Daoy (cell line): ENCODE data around the gene SIM1. TPM values are rescaled to one million over a fixed set of nuclear protein-coding genes. Genes with fewer than 3 reads are reported as not detected.

Source experiments
- DNase-seq: peaks from one replicate; pipeline ENCODE4 v3.0.0-alpha.2; 2015; ENCODE audit warnings: low read depth
- total RNA-seq: library from RNA; depleted of rRNA; stranded (reverse); fragments of >200 nt; shearing (Covaris generic); gene quantifications from 2 replicates; pipeline ENCODE4 v1.2.3, GENCODE V29; 2014

The SIM1 gene
- total RNA-seq, 1 experiment from 2014 or later = 0.51 TPM

DNA sequence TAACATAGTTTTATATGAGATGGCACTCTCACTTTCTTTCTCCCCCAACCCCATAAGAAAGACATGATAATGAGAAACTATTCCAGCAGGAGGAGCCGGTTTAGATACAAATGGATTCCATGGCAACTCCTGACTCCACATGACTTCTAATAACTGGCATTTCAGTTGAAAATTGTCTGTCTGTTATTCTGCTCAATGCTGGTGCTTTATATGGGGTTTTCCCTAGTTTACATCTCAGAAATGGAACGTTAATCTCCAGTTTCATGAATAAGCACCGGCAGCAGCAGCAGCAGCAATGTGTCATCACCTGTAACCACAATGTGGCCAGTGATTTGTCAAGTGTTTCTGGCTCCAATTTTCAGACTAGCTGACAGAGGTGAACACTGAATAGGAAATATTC lies 8.0 kb upstream of the SIM1 start:
- peak; percentile 80 for DNase-seq

DNA sequence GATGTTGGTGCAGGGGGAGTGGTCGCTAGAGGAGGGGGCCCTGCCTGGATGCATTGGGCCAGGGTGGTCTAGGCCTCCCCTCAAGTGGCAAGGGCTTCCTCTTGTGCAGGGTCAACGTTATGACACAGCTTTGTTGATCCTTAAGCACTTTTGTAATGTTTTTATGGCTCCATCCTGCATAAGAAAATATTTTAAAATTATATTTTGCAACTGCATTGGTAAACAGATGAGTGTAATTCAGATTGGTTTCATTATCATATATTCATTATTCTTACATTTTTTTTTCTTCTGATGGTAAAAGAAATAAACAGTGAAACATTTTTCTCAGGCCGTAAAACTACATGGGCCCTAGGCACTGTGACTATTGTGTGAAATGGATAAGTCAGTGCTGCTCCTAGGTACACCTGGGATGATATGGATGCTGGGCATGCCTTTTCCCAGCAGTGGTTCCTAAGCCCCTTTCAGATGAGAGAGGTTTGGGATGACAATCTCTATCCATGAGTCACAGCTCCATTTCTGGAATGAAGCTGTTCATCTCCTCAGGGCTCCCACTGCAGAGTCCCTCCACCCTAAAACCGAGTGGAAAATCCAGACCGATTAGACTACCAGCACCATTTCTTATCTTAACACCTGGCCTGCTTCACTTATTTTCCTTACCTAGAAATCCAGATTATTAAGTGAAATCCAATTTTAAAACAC lies 5.8 kb upstream of the SIM1 start:
- no peak for DNase-seq

DNA sequence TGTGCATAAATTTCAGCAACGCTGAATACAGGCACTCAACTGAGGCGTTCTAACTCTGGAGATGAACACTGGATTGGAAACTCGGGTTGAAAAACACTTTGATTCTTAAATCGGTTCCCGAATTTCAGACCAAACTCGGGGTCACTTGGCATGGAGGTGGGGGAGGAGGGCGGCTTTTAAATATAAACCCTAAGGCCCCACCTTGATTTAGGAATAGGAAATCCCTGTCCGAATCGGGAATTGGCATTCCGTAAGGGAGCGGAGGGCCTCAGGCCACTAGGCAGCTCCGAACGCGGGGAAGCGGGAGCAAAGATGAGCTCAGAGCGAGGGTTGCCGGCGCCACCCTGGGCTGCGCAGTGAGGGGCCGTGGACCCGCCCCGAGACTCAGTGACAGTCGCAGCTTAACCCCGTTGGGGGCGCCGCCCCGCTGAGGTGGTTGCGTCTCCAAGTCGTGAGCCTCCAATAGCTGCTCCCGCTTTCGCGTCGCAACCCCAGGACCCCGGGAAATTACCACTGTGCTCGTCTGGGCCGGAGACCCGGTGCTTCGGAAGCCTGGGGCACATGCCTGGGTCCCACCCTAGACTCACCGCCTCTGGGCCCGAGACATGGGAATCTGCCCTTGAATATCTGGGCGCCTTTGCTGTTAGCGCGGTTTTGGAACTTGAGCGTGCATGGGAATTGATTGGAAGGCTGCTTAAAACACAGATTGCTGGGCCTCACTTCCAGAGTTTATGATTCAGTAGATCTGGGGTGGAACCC lies 4.6 kb upstream of the SIM1 start:
- no peak for DNase-seq

DNA sequence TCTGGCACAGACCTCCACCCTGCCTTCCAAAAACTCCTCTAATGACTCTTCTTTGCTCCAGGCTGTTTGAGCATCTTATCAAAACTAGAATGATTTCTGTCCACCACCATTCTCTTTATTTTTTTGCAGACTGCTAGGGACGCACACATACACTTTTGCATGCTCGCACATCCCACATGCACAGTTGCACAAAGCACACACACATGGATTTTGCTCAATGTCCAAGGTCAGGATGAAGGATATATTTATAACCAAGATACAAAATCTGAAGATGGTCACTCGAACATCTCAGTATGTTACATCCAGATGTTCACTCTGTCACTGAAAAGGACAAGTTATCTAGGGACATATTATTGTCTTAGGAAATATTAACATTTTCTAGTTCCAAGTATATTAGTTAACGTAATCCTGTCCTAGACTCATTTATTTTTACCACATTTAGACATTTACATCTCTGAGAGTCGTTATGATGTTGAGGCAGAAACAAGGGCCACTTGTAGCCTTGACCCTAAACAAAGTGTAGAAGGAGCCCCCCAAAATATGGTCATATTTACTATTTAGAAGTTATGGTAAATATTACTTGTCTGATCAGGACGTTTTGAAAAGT lies 3.4 kb upstream of the SIM1 start:
- DNase-seq = no peak

DNA sequence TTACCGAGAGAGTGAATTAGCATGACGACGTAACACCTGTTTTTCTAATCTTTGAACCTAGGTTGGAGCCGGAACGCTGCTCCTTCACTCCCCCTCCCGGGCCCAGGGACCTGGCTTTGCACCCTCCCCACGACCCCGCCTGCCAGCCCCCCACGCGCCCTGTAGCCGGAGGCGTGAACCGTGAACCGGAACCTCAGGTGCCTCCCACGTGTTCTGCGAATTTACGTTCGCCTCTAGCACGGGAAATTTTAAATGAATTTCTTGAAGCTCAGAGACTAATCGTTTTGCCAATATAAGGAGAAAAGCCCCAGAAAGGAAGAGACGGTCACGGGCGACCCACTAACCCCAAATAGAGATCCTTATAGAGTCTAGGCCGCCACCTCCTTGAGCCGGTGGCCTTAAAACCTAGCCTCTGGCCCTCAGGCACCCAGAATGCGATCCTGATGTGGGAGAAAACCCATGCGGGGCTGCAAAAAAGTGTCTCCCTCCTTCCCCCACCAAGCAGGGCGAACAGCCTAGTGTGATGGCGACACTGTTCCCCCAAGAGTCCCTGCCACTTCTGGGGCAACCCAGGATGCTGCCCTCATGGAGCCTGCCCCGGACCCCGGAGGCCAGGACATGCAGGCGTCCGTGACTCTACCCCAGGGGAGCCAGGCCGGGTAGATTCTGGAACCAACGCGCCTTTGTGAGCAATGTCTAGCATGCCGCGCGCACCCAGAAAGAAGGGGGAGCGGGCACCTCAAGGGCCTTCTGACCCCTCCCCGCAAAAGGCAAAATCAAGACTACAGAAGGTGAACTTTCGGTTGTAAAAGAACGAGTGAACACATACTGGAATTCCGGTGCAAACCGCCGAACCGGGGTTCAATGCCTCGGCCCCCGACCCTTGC lies 2.7 kb upstream of the SIM1 start:
- DNase-seq = no peak

DNA sequence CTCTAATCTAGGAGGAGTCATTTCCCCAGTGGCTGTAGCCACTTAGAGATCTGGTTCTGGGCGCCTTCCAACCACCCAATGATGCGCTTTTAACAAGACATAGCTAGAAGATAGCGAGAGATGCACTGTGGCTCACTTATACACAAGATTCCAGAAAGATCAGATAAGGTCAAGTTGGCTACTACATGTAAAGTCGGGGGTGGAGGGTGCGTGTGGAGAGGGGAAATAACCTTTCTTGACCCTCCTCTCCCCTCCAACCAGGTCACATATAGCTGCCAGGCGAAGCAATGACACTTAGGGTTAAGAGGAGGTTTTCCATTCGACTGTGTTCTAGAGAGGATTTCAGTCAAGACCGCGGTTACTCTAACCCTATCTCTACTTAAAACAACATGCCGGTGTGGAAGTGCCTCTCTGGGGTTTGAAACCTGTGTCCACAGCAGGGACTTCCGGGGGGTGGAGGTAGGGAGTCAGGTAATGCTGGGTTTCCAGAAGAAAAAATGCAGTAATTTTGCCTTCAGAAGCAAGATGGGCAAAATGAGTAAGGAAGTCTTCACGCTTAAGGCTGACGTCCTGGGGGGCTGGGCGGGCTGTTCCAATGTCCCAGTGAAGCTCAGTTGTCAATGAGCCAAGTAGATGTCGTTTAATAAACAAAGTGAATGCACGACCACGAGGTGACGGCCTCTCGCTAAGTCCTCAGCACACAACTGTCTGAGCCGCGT lies 1.8 kb upstream of the SIM1 start:
- DNase-seq = no peak

DNA sequence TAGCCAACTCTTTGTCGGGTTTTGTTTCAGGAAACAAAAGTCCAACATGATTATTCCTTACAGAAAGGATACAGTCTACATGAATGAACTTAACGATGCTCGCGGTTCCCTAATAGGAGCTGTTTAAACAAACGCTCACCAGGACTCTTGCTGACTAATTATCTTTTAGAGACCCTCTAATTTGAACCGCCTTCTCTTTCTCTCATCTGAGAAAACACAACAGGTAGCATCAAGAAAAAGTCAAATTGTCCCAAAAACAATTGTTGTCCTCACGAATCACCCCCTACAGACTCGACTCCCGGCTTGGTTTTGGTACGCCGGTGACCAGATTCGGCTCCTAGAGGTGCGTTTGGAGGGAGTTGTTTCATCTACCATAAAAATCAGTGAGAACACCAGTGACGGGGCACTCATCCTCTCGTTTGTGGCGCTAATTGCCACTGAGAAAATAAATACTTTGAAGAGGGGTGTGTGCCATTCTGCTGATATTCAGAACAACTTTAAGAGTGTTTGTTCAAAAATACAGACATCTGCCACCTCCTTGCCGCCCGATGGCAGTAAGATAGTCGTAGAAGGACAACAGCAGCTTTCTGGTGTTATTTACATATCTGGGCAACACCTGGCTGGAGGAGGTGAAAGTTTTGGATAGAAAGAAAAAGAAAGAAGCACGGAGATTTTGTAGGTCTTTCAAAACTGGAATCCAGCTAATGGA lies 1.1 kb upstream of the SIM1 start:
- DNase-seq = no peak

DNA sequence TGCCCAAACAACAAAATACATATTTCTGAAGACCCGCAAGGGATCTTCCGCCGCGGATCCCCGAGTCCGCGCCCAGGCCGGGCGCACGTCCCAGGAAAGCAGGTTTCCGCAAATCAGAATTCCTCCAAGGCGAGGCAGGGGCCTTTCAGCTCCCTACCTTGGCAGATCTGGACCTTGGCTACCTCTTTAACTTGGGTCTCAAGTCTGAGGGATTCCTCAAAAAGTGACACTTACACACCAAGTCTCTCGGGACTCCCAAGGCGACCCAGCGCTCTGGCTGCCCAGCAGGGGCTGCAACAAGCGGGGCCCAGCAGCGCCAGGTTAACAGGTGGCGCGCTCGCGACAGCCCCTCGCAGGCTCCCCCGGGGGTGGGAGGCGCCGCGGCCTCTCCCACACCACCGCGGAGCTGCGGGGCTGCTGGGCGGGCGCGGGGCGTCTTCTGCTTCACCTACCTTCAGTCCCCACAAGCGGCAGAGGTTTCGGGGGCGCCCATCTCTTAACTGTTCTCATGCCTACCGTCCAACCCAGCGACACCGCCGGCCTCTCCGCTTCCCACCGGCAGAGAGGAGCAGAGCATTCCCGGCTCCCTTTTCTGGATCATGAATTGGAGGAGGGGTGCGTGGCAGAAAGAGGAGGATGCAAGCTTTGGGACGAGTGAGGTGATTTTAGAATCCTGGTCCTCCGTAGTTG lies 414 bp downstream of the SIM1 start:
- peak; percentile 30 for DNase-seq

DNA sequence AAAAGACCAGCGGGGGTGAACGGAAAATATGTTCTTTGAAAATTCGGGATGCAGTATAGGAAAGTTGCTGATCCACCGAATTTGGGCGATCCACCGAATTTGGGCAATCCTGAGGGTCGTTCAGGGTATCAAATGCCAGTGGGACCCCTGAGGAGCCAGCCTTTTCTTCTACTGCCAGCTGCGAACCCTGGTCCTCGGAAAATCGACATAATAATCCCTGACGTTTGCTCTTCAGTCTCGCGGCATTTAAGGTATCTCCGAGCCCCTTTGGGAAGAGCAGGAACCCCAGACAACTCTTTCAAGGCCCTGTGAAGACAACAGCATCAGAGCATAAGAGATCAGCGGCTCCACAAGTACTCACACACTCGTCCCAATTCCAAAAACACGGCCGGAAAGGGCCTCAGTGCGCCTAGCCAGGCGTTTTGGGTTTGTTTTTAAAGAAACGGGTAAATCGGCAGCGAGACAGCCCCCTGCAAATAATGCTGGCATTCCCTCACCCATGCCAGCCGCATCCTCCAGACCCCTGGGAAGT lies 1.0 kb downstream of the SIM1 start:
- no peak for DNase-seq

DNA sequence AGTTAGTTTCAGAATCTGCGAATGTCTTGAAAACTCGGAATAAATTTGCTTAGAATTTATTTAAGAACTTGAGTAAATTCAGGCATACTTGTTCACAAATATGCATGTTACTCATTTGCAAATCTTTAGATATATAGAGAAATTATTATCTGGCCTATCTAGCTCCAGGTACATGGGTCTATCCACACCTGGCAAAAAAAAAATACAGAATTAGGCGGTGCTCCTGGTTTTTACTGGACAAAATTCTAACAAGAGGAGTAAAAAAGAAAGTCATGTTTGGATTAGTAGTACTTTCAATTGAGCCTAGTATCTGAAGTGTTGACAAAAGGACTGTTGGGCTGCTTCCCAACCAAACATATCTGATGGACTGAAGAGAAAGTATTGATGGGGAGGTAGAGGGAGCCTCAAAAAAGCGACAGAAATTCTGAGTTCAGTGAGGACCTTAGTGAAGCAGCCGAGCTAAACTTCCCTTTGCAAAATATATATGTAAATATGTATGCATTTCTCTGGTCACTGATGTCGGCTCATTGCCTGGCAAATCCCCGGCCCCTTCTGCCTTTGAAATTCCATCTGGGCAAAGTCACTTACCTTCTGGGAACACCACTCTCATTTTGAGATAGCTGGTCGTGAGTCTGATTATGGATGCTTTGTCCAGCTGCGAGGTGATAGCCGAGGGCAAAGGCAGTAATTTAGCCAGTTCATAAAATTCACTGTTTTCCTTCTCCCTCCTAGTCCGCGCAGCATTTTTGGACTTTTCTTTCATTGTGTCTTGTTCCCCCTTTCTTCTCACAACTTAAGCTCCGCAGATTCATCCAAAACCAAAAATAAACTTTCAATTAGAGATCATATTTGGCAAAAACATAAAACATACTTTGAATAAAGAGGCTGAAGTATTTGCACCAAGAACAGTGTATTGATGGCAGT lies 1.8 kb downstream of the SIM1 start:
- no peak for DNase-seq

DNA sequence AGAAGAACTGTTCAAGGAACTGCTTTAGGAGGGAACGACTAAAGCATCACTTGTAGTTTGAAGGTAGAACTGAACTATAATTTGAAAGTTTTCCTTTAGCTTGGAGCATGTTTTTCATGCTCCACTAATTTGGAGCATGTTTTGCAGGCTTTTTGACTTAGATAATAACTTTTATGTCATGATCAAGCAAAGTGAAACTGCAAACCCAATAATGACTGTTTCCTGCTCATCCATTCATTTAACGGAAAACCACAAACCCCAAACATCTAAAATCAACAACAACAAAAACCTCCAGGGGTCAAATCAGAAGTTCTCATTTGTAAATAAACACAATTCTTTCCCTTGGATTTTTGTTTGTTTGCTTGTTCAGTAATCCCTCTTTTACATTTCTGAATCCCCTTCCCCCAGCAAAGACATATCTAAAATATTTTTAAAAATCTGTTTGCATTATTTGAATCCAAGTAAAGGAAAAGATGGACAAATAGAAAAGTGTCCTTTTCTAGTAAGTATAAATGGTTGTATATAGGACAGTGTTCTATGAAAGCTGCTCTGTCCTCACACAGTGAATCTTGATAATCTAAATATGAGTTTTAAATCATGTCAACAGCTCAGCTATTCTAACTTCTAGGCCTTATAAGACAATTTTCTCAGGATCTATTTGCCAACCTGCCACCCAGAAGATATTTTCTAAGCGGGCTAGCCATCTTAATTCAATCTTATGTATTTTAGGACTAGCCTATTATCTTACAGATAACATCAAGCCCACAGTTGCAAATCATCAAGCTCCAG lies 2.6 kb downstream of the SIM1 start:
- no peak for DNase-seq

DNA sequence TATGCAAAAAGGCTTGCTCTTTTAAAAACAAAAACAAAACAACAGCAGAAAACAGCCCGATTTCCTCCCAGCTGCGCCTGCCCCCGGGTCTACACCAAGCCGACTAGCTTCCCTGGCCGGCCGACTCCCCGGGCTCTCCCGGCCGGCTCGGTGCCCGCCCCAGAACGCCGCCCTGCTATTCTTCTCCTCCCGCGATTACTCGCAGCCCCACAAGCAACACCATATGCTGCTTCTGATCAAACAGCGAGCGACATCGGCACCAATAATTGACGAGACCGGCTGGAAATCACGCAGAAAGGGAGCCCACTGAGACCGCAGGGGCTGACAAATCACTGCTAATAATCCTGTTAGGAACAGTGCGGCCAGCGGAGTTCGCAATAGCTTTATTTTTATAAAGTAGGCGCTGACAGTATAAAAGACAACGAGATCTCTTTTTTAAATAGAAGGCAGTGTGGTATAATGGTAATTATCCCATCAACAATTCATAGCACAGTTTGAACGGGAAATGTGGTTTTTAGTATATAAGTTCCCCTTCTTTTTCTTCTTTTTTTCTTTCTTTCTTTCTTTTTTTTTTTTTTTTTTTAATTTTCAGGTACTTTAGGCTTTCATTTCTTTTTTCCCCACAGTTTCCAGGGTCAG lies 3.3 kb downstream of the SIM1 start:
- peak; percentile 74 for DNase-seq

DNA sequence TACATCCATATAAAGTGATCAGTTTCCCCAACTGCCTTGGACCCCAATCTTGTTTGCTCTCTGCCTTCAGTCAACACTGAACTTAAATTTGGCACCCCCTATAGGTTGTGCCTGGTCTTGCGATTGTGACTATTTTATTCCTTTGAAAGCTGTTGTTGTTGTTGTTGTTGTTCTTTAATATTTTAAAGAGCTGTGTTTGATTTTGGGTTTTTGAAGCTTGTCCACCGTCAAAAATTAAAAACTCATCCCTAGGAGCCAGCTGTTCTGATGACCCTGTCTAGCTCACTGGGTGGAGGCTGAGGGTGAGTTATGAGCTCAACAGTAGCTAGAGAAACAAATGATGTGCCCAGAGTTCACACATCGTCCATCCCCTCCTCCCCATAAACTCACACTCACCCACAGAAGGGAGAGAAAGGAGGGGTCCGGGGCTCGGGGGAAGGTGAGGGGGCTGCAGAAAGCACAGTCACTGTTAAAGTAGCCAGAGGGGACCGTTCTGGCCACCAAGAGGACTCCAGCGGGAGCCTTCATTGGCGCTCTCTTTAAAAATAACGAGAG lies 4.0 kb downstream of the SIM1 start:
- peak; percentile 22 for DNase-seq

DNA sequence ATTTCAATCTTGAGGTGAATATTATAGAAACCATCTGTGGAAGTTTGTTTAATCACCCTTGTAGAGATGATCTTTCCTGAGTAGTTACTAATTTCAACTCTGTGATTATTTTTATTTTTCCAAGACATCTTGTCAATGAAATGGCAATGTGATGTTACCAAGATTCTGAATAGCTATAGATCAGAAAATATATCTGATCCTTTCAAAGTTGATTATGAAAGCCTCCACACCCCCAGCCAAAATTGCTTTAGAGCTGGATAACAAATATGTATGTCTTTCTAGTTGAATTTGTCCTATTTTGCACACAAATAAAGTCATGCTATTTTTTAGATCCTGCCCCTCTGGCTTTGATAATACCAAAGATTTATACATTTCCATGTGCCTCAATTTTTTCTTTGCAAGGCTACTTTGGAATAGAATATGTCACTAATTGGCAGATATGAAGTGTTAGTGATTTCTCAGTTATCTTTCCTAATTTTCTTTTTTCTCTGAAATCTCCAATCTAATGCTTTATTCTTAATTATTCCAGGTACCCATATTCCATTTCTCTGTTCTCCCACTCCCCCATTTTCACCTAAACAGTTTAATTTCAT lies 5.0 kb downstream of the SIM1 start:
- DNase-seq = no peak

DNA sequence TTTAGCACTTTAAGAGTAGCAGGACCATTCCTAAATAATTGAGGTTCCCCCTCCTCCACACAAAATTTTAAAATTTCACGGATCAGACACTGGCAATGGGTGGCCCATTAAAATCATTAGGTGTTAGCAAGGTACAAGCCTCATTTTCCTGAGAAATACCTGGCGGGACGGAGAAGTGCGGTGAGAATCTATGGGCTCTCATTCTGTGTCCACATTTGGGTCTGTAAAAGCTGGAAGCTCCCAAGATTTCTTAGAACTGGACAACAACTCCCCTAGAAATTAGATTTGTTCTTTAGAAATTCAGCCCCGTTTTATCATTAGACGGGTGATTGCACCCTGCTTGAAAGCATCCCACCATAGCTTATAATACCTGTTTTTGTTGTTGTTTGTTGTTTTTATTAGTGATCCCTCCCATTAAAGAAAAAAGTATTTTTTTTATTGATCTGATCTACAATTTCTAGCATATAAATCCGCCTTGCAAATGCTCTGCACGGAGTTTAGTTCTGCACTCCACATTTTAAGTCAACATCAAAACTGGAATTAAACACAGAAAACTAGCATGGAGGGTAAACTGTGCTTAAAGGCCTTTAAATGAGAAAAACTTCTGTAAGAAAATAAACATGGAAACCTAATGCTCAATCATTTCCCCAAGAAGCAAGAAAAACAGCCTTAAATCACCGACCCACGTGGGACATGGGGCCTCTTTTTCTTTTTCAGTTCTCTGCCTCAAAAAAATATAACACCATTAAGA lies 5.7 kb downstream of the SIM1 start:
- no peak for DNase-seq
